Fibroblast of the conjunctiva (primary cell): Measurements from ENCODE around the gene OARD1.

Source experiments
- DNase-seq: peaks from one replicate; pipeline ENCODE4 v3.0.0-alpha.2; 2010; ENCODE audit warnings: low read depth

The OARD1 gene

DNA sequence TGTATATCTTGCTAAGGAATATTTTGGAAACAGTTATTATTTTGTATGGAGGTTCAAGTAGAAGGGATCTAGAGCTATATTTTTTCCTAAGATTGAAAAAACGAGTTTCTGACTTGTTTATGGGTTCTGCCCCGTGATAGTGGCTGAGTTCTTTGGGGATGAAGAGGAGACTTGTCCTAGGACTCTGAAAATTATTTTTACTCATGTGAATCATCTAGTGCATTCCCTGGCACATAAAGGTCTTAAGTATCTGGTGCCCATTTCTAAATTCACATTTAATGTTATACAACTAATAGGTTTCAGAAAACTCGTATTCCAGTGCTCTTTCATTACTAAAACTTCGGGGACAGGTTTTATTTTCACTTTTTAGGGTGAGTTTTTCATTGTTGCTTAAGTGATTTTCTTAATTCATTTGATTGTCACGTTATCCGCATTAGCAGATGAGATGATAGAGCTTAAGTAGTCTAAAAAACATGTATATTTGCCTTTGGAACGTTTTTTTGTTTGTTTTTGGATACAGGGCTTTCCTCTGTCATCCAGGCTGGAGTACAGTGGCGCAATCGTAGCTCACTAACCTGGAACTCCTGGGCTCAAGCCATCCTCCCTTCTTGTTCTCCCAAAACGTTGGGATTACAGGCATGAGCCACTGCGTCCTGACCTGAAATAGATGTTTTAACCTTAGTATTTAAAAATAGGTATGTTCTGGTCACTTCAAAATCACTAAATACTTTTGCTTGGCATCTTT is 2.7 kb upstream of the OARD1 start:
- DNase-seq = no peak

DNA sequence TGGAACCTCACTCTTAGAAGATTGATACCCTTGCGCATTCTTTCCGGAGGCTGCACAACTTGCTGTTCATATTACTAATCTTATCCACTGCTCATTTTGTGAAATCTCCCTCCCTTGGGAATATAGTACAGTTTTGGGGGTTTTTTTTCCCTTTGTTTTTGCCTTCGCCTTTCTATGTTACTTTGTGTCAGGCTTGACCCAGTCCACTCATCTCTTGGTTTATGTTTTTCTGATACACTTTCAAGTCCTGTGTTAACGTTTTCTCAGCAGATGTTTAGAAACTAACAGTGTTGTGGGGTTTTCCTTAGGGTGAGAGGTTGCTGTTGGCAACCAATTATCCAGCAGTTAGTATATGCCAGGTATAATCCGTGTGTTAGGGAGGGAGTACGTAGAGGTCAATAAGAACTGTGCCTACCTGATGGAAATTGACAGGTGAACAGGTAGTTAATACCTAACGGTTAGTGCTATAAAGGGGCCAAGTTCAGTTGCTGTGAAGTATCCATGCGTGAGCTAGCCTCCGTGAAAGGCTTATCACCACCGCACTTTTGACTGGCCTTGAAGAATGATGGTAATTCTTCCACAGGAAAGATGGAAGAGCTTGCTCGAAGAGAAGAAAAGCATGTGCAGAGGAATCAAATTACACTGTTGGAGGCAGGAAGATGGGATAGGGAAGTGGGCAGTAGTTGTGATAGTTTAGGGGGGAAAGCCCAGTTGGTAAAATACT is 2.0 kb upstream of the OARD1 start:
- DNase-seq = no peak

DNA sequence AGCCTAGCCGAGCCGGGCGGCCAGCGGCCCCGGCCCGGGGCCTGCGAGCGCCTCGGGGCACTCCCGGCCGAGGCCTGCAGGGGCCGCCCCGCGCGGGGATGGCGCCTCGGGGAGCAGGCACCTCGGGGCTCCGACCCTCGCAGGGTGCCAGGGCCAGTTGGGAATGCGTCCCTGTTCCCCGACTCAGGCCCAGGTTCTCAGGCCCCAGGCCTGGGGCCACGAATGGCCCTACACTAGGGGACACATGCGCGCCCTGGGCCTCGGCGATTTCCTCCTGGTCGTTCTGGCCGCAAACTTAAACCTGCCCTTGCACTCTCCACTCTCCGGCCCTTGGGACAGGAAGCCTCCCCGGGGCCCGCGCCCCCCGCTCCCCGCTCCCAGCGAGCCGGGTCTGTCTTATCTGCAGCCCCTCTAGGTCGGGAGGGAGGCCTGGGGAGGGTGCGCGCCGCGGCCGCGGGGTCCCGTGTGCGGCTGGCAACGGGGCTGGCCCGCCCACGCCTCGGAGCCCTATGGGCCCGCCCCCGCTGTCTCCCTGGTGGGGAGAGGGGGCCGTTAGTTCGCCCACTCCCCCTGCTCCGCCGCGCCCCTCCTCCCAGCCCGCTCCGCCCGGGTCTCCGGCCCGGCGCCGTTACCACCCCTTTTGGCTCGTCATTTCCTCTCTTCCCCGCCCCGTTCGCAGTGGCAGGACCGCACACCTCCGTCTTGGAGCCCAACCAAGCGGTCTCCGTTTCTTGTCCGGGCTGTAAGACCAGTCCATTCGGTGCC is 1.2 kb upstream of the OARD1 start:
- peak; percentile 59 for DNase-seq

DNA sequence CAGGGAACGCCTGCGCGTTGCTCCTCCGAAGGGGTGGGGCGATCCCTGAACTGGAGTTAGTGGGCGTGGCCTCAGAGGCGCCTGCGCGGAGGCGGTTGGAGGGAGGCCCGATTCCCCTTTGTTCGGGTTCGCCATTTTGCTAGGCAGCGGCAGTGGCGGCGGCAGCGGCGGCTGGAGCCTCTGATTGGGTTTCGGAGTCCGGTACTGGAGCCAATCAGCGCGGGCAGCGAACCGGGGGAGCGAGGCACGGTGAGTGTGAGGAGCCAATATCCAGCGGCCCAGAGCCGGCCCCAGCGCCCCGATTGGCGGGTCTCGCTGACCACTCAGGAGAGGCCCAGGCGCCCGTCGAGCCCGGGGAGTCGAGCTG is 663 bp upstream of the OARD1 start, which contains the start of gene NFYA:
TSS of gene NFYA (plus strand) at position 139 of the 367 bp plus-strand sequence. CDS start 6,116 bp downstream, outside the sequence.
- no peak for DNase-seq

DNA sequence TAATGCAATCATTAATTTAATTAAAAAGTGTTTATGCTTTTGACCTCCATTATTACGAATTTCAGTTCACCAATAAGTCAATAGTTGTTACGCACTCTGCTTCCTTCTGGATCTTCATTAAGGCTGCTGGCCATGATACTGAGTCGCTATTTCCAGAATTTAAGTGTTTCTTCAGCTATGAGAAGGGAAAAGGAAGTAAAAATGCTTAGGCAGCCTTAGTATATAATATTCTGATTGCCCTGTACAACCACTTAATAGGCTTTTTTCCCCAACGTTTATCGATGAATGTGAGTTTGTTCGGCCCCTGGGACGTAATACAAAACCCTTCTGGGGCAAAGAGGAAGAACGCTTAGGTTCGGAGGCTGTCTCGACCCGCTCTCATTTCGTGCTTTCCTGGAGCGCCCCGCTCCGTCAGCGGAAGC is 644 bp downstream of the OARD1 start:
- no peak for DNase-seq

DNA sequence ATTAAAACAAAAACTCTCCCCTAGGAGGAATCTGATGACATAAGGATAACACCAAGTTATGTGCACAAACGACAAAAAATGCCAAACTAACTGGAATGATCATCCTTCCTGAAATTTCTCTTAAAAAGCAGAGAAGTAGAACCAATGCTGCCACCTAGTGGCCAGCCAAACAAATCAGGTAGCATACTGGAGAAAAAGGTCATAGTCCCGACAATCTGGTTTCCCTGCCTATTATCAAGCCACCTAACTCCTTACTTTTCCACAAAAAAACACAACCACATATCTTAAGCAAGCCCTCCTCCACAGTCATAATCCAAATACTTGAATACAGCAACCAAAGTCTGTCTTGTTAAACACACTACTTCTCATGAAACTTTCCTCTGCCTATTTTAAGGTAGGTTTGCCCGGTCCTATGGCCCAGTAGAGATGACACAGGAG is 5.3 kb downstream of the OARD1 start:
- DNase-seq = peak; percentile 78

DNA sequence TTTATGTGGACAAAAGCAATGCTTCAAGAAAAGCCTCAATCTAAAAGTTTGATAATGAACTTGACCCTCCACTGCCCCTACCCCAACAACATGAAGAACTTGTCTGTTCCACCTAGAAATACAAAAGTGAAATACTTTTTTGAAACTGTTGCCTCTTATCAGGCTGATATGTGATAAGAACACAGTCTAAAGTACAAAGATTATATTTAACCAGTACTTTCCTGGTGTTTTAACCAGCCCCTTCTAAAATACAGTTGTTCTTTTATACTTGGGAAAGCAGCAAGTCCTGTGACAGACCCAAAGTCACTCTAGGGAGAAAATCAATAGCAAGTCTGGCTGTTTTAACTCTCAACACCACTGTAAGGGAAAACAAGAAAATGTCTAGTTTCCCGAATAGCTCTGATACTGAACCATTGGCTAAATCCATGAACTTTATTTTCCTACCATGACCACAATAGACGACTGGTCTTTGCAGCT is 6.6 kb downstream of the OARD1 start:
- DNase-seq = no peak

DNA sequence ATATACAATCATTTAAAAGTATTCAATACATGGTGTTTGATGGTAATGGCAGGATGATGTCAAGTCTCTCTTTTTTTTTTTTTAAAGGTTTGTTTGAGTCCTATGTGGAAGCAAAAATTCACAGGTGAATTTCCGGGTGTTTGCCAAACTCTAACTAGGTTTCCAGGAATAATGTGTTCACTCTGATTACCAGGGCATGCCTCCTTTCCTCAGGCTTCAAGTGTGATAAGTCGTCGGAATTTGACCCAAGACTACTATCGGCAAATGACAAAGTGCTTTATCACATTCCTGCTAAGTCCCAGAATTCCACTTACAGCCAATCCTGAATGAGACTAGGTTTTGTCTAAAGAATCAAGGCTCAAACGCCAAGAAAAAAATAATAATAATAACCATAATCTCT is 7.3 kb downstream of the OARD1 start:
- DNase-seq = no peak

DNA sequence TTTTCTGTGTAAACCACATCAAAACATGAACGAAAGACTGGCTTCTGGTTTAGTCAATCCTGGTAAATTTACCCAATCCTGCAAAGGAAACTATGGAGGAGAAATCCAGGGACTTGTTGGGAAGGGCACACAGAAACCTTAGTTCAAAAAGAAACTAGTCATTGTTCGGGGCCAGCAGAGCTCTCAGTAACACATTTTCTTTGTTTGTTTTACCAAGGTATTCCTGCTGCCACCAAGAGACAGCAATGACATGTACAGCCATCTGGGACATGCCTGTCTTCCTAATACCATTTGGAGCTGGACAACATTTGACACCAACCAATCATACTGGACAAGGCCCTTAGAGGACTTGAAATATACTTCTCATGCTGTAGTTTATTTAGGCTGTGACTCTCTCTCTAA is 8.3 kb downstream of the OARD1 start:
- no peak for DNase-seq

DNA sequence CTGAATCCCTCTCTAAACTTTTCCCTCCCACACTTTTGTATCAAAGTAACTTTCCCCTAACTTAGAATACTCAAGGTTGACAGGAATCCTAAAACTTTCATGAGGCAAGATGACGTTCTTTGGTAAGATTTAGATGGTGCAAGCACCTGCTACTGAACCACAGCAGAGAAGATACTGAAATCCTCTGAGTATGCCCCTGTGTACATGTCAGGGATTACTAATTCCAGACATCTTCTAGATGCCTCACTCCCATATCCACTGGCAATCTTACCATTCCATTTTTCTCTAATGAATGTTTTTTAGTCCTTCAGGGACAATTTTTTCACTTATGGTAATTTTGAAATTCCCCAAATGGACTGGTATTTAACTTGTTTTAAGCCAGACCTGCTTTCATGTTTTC is 10.1 kb downstream of the OARD1 start:
- no peak for DNase-seq

DNA sequence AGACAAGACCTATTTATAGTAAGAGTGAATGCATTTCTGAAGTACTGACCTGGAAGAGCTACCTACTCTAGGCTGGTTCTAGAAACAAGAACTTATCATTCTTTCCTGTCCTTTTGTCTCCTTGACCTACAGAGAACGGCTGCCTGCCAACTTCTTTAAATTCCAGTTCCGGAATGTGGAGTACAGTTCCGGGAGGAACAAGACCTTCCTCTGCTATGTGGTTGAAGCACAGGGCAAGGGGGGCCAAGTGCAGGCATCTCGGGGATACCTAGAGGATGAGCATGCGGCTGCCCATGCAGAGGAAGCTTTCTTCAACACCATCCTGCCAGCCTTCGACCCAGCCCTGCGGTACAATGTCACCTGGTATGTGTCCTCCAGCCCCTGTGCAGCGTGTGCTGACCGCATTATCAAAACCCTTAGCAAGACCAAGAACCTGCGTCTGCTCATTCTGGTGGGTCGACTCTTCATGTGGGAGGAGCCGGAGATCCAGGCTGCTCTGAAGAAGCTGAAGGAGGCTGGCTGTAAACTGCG is 10.9 kb downstream of the OARD1 start:
- no peak for DNase-seq

DNA sequence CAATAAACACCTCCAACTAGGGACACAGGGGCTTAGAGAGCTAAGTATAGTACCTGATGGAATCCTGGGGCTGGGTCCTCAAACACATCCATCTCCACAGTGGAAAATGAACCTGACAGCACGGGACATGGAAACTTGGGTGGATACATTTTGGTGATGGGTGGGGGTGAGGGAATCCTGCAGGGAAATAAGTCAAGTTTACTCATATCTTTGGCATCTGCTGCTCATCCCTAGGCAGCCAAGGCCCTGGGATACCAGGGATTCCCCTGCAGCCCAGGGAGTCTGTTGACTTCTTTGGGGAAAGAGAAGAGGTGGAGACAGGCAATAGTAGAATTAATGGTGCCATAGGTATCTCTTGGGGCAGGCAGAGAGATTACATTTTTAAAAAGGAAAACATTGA is 12.6 kb downstream of the OARD1 start:
- no peak for DNase-seq

DNA sequence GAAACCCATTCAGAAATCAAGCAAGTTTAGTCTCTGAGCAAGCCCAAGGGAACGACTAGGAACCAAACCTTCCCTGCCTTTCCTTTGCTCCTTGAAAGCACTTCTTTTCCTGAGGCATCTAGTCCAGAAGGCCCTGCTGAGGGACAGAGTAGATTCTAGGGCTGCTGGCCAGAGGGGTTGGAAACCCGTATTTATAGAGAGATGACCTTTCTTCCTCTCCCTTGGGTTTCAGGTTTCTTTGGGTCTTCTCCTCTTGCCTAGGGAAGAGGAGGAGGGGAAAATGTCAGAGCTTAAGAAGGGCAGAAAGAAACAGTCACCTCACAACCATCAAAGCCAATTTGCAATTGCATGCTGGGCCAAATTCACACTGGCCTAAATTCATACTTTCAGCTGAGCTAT is 13.4 kb downstream of the OARD1 start:
- DNase-seq = no peak

DNA sequence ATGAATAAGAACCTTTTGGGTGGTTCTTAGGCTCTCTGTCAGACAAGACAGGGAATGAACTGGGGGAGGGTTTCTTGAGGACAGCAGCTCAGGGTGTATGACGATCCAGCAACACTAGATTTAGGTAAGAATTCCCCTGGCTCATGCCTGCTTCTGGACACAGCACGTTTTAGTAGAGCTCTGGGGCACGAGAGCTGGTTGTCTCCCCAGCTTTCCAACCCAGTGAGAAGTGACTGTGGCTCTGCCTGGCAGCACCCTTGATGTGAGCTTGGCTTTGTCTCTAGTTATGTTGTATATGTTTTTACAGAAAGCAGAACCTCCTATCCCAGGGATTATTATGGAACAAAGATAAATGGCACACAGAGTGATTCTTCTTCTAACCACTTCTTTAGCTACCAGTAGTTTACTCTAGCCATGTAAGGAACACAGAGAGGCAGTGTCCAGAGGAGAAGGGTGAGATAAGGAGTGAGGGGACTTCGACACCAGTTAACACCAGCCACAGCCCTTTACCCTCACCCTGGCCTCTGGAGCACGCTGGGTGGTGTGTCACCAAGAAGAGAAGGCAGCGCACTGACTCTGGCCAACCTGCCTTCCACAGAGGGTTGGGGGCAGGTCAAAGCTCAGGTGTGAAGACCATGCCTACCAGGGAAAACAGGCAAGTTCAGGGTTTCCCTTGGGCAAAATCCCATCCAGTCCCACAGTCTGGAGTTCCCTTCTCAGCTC is 15.2 kb downstream of the OARD1 start:
- no peak for DNase-seq

DNA sequence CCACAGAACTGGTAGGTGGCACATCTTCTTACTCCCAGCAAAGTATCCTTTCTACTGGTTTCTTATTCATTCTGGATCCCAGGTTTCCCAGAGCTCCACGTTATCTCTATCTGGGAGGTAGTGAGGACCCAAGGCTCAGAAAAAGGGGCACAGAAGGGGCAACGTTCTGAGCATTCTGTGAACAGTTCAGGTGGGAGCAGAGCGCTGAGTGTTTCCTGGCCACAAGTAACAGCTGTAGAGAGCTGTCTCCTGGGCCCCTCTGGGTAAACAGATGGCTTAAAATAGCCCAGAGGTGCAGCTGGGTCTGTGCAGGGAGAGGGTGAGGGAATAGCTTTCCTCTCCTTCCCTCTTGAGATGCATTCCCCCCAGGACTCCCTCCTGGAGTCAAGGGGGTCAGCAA is 17.0 kb downstream of the OARD1 start:
- DNase-seq = no peak

DNA sequence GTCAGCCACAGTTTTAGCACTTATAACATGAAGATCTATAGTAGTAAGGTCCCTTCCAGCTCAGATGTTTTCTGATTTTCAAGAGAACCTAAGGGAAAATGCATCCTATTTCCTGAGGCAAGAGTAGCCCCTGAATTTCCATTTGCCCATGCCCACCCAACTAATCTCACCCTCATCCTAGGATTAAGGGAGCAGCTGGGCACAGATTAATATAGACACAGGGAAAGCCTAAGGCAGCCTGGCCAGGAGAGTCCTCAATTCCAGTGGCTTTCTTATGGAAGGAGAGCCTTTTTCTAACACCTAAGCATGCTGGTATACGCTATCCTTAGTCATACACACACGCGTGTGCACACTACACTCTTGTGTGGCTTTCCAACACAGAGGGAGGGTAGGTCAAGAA is 17.6 kb downstream of the OARD1 start:
- DNase-seq = no peak

DNA sequence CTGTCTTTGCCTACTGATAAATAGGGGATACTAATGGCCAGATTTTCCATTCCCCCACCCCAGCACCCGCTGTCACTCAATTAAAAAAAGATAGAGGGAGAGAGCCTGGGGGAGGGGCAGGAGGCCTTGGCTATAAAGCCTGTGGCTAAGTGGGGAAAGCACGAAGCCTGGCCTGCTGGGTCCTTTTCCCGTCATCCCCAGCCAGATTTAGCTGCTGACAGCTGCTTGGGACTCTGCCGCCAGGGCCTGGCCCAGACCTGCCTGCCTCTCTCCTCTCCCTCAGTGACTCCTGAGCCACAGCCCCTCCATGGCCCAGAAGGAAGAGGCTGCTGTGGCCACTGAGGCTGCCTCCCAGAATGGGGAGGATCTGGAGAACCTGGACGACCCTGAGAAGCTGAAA is 19.1 kb downstream of the OARD1 start, which contains the start of gene APOBEC2:
TSS of gene APOBEC2 (plus strand) at position 162 of the 400 bp plus-strand sequence. CDS start at position 308, 146 bp downstream.
- no peak for DNase-seq

DNA sequence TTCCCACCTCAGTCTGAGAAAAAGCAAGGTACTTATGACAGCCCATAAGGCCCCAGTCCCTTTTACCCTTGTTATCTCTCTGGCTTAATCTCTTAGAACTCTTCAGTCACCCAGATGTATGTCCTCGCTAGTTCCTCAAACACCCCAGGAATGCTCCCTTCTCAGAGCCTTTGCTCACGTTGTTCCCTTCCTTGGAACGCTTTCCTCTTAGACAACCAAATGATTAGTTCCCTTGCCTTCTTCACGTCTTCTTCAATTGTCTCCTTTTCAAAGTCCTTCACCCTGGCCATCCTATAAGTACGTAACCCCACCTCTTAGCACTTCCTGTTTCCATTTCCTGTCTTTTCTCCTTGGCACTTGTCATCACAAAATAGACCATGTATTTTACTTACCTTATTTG is 20.3 kb downstream of the OARD1 start:
- no peak for DNase-seq

DNA sequence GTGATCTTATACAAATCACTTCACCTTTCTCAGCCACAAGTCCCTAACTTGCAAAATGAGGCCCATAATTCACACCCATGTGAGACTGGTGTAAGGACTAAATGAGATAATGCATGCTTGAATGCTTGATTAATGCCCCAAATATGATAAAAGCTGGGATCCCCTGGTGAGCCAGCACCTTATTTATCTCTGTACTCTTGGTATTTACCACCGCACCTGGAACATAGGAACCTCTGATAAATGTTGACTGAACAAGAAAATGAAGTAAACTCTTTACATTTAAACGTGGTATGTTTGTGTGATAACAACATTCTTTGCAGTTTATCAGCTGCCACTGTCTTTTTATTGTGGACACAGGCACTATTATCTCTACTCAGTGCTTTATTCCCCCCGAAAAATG is 21.6 kb downstream of the OARD1 start:
- DNase-seq = no peak

DNA sequence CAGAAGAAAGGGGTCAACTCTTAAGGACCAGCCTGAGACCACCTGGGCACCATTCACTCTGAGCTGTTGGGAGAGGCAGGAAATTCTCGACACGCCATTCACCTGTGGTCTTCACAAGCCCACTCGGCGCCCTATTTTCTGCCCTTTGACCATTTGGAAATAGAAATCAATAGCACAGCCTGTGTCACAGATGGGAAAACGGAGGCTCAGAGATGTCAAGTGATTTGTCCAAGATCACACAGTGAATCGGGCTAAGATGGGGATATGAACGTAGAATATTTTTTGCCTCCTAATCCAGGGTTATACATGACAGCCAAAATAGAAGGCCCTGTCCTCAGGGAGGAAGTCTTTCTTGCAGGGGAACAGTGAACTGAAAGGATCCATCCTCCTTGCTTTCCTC is 22.2 kb downstream of the OARD1 start:
- DNase-seq = no peak

DNA sequence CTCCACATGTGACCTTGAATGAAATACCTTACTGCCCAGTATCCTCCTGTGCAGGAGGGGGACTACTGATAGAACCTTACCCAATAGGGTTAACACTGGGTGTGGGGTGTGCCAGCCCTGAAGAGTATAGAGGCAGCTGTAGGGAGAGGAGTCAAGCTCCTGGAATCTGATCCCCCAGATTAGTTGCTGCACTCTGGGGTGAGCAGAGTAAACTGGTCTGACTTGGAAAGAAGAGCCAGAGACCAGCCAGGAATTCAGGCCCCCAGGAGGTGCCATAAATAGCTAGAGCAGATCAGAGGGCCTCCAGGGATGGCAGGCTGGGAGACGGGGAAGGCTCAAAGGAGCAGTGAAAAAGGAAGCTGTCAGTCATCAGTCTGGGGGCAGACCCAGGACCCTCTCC is 22.6 kb downstream of the OARD1 start:
- no peak for DNase-seq
